GM21390 (cell line): ENCODE data around the gene SBNO2.
"Not testable (repeated sequence)": the region's sequence is repeated elsewhere in the genome, so short reads cannot be mapped to it uniquely, and the experiment has no call there.

Experiments used
- ATAC-seq: cut with Tn5 transposase; IDR thresholded peaks from one replicate; pipeline ENCODE4 v1.9.1; 2021; ENCODE audit not compliant: unreplicated experiment

The SBNO2 gene

GRCh38 chr19:1139126-1139525 lies 34.9 kb downstream of the SBNO2 start:
- no peak for ATAC-seq

GRCh38 chr19:1138121-1138520 lies 35.9 kb downstream of the SBNO2 start:
- no peak for ATAC-seq

DNA sequence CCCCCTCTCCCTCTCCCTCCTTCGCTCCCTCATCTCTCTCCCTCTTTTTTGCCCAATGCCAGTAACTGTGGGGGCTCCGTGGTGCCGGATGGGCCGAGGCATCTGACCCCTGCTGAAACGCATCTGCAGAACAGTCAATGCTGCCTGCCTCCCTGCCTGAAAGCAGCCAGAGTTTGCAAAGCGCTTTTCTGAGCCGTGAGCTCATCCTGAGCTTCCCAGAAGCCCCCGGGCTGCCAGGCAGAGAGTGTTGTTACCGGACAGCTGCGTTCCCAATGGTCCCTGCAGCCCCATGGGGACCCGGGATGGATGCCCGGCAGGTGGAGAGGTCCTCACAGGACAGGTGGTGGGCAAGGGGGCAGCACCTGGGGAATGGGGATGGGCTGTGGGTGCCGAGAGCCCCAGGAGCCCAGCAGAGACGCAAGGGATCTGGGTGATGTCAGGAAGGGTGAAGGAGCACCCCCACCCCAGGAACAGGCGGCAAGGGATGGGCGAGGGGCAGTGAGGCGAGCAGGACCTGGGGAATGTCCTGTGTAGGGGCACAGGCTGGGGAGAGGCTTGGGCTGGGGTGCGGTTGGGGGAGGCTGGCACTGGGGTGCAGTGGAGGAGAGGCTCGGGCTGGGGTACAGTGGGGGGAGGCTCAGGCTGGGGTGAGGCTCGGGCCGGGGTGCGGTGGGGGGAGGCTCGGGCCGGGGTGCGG lies 37.3 kb downstream of the SBNO2 start:
- no peak for ATAC-seq

GRCh38 chr19:1136201-1136600 lies 37.9 kb downstream of the SBNO2 start:
- ATAC-seq: no peak

- ATAC-seq: no peak
Measured at GRCh38 chr19:1135454-1135853, 38.6 kb downstream of the SBNO2 start.

GRCh38 chr19:1134431-1134830 lies 39.6 kb downstream of the SBNO2 start:
- ATAC-seq: no peak

GRCh38 chr19:1133471-1133929 lies 40.6 kb downstream of the SBNO2 start:
- peak; percentile 37 for ATAC-seq

GRCh38 chr19:1132552-1133383 lies 41.3 kb downstream of the SBNO2 start:
- ATAC-seq: peak; percentile 16

GRCh38 chr19:1131718-1132551 lies 42.1 kb downstream of the SBNO2 start:
- ATAC-seq: peak; percentile 47

DNA sequence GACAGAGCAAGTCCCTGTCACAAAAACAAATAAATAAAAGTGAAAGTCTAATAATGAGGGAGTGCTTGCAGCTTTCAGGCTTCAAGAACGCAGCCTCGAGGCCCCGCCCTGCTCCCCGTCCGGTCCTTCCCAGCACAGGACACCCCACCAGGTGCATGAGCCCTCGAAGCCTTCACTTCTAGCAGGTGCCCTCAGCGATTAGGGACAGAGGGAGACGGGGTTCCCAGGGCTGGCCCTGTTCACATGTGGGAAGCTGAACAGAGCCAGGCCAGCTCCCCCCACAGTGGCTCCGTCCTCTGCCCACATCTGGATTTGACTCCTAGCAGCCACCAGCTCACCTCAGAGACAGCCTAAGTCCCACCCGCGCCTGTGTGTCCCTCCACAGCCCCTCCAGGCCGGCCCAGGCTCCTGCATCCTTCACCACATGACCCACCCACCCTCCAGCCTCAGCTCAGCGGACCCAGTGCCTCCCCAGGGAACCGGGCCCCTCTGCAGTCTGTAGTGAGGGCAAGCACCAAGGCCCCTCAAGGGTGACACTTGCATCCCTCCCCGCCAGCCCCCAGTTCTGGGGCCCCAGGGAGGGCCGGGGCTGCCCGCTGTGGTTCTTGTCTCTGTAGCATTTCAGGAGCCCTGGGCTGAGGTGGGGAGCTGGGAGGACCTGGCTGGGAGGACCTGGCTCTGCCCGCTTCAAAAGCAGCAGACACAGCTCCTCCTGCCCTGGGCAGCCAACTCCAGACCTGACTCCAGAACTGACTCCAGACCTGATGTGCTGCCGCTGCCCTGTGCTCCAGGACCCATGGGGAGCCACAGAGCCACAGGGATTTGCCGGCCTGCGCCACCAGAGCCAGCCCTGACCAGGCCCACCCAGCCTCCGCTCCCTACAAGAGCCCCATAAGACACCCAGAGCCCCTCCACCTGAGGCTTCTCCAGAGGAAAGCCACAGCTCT lies 43.0 kb downstream of the SBNO2 start:
- ATAC-seq: no peak

GRCh38 chr19:1129535-1129934 lies 44.5 kb downstream of the SBNO2 start:
- ATAC-seq: no peak

GRCh38 chr19:1129084-1129483 lies 45.0 kb downstream of the SBNO2 start:
- ATAC-seq: not testable (repeated sequence)

GRCh38 chr19:1128106-1128505 lies 46.0 kb downstream of the SBNO2 start:
- no peak for ATAC-seq

- no peak for ATAC-seq
Measured at GRCh38 chr19:1126984-1127760, 46.9 kb downstream of the SBNO2 start.

DNA sequence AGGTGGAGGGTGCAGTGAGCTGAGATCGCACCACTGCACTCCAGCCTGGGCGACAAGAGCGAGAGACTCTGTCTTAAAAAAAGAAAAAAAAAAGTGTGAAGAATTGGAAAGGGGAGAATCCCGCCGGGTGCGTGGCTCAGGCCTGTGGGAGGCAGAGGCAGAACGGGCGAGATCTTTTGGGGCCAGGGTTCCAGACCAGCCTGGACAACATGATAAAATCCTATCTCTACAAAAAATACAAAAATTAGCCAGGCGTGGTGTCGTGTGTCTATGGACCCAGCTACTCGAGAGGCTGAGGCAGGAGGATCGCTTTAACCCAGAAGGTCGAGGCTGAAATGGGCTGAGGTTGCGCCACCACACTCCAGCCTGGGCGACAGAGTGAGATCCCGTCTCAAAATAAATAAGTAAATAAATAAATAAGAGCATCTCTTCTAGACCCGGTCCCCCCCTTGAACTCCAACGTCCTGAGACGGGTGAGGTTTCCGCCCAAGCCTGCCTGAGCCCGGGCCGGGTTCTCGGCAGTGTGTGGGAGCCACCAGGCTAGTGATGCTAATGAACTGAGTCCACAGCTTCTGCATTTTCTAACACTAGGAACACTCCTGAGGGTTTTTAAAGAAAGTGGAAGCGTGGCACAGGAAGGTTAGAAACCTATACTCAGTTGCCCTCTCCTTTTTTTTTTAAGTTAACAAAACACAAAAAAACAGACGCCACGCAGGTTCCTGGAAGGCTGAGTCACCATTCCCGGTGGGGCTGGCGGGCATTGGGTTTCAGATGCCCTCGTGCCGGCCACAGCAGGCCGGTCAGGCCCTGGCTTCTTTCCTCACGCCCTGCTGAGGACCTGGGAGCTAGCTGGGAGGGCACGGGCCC lies 48.2 kb downstream of the SBNO2 start:
- no peak for ATAC-seq

DNA sequence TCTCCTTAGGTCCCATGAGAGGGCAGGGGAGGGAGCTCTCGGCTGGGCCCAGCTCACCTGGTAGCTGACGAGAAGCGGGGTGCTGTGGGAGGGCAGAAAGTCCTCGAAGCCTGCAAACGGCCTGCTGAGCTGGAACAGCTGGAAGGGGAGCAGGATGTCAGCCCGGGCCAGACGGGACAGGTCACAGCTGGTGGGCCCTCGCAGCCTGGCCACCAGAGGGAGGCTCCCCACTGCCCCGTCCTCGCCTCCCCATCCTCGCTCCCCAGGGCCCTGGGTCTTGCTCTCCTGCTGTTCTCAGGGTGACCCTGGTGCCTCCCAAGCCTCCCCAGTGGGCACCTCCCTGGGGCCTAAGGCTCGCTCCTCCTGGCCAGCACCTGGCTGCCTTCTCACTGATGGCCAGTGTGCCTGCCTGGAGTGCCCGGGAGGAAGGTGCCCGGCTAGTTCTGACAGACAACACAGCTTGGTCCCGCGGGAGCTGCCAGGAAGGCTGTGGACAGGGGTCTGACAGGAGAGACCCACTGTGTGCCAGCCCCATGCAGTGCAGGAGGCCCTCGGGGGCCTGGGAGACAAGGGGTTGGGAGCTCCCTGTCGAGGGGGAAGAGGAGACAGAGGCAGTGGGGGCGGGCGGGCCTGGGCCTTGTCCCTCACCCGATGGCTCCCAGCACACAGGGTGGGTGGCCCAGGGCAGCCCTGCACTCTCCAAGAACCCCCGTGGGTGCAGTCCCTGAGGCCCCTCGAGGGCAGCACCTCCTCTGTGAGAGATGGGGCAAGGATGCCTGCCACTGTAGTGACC lies 50.0 kb downstream of the SBNO2 start:
- no peak for ATAC-seq

DNA sequence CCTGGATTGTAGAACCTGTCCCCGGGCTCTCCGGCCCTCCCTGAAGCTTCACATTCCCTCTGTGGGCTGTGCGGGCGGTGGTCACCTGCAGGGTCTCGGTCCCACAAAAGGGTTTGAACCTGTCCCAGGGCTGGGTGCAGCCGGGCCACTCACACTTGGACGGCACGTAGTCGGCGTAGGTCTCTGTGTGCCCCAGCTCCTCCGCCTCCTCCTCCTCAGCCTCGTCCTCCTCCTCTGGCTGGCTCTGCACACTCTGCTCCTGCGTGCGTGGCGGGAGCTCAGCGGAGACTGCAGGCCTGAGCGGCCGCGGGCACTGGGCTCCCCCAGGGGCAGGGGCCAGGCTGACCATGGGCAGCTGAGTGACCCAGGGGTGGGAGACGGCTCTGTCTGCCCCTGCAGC lies 50.7 kb downstream of the SBNO2 start:
- no peak for ATAC-seq

GRCh38 chr19:1122972-1123363 lies 51.1 kb downstream of the SBNO2 start:
- ATAC-seq: no peak
